HG03442 (cell line): ENCODE measurements around the gene NUAK1.

ENCODE experiments used
- ATAC-seq: cut with Tn5 transposase; IDR thresholded peaks from one replicate; pipeline ENCODE4 v1.9.1; 2021; ENCODE audit warnings: mild to moderate bottlenecking, moderate library complexity; ENCODE audit not compliant: unreplicated experiment

The NUAK1 gene

GRCh38 chr12:106113042-106113441 lies 25.7 kb downstream of the NUAK1 start:
- ATAC-seq, result no peak

DNA sequence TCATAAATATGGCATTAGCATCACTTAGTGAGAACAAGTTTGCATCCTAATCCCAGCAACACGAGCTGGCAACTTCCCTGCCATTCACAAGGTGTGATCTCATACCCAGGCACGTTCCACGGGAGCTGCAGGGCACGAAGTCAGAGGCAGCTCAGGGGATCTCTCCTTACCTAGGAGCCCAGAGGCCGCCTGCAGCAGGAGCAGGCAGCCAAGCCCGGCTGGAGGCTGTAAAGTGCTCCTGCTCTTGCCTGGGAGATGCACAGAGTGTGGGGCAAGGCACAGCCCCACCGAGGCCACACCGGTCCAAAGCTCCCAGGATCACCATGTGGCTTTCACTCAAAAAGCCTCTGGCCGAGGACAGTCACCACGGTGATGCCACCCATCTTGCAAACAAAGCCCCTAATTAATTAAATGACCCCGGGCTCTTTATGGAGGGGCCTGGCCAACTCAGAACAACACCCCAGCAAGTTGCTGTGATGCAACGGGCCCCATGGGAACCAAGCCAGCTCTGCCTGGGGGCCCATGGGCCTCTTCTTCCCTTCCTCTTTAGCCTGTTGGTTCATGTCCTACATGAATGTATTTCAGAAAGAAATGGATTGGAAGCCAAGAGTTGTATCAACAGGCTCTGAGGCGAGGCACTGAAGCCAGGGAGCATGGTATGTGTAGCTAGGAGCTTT lies 26.5 kb downstream of the NUAK1 start:
- ATAC-seq, result no peak

DNA sequence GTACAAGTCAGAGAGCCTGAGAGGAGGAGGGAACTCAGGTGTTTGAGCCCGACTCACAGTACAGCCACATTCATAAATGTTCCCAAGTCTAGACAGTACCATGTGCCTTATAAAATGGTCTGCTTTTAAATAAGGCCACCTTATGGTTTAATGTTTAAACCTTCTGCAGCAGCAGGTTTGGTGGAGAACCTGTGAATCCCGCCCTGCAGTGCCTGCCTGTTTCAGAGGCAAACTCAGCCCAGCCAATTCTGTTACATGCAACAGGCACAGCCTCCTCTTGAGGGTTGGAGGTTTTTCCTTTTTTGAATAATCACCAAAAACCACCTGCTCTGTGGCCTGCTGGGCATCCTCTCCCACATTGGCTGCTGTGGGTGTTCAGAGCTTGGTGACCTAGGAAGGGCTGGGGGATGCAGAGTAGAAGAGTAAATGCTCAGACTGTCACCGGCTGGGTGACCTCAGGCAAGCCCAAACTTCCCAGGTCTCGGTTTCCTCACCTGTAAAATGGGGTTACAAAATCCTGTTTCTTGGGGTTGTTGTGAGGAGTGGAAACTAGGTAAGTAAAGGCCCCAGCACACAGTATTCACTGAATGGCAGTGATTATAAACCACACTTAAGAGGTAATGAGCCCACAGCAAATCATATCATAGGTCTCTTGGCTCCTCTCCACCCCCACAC lies 28.0 kb downstream of the NUAK1 start:
- ATAC-seq, result no peak

DNA sequence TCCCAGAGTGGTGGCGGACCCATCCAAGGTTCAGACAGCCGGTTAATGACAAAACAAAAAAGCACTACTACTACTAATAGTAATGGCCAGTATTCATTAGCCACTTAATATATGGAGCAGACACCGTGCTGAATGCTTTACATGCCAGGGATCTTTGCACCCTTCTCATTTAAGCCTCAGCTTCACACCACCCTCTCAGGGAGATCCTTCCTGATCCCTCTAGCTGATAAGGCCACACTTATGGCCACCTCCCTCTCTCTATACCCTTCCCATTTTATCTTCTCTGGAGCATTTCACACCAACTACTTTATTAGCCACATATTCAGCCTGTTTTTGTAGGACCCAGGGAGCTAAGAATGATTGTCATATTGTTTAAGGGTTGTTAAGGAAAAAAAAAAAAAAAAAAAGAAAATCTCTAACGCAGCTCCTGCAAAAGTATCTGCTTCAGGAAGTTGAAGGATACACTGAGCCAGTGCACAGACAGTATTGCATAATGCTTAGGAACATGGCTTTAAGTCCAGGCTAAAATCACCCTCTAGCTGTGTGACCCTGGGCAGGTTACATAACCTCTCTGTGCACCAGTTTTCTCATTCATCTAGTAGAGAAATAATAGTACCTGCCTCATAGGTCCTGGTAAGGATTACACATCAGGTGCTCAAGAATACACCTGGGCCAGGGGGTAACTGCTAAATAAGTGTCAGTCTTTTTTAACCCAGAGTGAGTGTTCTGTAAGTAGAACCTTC lies 29.4 kb downstream of the NUAK1 start:
- no peak for ATAC-seq

DNA sequence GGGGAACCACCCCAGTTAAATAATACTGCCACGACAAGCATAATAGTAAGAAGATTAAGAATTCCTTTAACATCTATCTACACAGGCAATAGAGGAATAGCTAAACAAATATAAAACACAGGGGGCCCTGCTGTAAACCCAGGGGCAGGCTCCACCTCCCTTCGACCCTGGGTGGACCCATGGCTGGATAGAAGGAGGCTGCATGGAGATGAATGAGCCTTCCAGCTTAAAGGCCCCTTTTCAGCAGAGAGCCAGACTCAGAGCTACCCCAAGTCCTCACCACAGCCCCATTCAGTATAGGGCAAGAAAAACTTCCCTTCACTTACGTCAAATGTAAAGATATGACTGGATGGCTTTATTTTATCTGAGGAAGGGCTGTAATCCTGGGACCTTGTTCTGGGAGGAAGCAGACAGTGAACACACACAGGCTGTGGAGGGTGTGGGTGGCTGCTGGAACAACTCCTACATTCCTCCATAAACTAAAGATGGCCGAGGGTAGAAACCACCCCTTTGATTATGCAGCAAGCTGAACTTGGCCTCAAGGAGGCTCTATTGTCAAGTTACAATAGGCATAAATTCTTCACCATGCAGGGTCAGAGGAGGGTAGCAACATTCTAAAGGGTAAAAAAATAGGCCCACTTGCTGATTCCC lies 30.4 kb downstream of the NUAK1 start:
- no peak for ATAC-seq

- no peak for ATAC-seq
Observed at GRCh38 chr12:106107566-106107965, 31.2 kb downstream of the NUAK1 start.

- ATAC-seq, result no peak
Observed at GRCh38 chr12:106106892-106107291, 31.9 kb downstream of the NUAK1 start.

DNA sequence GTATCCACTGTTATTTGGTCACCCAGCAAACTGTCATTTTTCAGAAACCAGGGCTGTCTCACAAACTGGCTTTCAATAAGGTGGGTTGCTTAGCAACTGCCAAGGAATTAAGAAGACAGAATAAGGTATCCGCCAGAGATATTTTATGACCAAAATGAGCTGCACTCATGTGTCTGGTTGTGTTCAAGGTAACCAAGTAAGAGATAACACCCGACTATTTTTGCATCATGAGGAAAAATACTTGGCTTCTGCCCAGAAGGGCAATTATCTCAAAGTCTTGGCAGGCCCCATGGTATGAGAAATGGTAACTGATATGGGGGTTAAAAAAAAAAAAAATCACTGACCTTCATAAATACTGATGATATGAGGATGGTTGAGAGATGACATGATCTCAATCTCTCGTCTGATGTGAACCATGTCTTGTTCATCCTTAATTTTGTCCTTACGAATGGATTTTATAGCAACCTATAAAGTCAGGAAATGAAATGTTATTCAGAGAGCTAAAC lies 32.6 kb downstream of the NUAK1 start:
- no peak for ATAC-seq

DNA sequence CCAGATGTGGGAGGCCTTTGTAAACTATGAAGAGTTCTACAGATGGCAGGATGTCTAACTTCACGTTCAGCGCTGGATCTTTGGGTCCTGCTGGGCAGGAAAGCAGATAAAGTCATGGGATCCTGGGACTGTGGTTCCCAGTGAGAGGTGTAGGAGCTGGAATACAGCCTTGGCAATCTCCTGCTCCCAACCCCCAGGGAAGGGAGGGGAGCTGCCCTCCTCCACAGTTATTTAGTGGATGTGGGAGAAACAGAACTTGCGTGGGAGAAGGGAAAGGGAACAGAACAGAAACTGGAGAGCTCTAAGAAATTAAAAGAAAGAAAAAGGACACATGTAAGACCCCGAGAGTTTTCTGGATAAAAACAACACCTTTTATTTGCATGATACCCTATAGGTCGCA lies 37.0 kb downstream of the NUAK1 start:
- no peak for ATAC-seq

DNA sequence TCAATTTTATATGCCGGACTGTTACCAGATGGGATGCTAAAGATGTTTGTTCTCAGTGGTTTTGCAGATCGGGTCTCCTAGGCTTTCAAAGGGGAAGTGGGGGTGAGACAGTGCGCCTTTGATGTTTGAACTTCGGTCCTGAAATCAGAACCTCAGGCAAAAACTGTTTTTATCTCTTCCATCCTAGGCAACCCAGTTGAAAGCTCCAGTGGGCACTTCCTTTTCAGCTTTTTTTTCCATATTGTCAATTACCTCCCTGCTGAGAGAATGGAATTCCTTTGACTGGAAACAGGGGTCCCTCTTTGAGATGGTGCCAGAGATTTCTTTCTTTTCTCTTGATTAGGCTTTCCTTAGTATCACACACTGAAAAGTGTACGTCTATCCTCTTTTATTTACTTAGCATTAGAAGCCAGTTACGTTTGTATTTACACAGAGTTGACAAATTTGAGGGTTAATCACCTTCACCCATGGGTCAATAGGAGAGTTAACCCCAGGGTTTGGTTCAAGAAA lies 40.0 kb downstream of the NUAK1 start:
- no peak for ATAC-seq

GRCh38 chr12:106097011-106097410 lies 41.7 kb downstream of the NUAK1 start:
- ATAC-seq, result no peak

GRCh38 chr12:106096376-106096775 lies 42.4 kb downstream of the NUAK1 start:
- no peak for ATAC-seq

DNA sequence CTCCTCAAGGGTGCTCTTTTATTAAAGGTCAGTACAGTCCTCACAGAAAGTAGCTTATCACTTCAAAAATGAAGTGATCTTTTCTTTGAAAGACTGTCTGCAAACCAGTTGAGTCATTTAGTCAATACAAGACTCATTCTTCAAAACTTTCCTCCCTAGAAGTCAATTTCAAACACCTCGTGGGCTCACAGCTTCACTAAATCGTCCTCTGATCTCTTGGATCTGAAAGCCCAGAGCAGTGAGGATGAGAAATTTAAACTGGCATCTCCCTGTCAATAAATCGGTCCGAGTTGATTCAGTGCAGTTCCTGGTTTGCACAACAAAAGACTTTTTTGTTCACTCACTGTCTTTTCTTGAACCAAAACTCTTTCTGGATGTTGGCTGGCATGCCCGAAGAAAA lies 44.5 kb downstream of the NUAK1 start:
- no peak for ATAC-seq

DNA sequence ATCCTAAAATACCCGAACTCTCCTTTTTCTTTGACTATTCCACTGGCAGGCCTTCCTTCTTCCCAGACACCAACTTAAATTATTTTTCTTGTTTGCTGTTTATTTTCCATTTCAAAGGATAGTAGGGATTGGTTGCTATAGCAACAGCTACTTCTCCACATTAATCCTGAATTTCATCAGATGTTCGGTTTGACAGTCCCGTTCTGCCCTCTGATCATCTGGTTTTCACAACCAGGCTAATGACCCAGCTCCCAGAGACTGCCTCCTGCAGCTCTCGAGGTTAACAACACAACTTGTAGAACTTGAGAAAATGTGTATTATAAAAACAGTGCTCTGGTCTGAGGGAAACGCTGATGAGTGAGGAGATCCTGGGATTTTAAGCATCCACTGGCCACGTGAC lies 45.5 kb downstream of the NUAK1 start:
- no peak for ATAC-seq

DNA sequence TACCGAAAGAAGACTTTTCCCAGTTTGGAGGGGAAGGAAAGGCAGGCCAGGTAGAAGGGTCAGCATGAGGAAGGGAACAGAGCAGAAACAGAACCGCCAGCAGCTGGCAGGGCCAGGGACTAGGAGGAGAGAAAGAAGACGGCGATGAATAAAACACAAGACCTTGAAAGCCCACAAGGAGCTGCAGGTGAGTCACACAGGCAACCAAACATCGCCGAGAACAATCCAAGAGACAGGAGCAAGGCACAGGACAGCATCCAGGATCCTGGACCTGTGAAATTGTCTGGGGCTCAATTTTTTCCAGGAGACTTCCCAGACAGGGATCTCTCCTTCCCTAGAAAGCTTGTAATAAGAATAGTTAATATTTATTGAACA lies 47.3 kb downstream of the NUAK1 start:
- ATAC-seq, result no peak

- ATAC-seq, result no peak
Observed at GRCh38 chr12:106090591-106091445, 47.9 kb downstream of the NUAK1 start.

DNA sequence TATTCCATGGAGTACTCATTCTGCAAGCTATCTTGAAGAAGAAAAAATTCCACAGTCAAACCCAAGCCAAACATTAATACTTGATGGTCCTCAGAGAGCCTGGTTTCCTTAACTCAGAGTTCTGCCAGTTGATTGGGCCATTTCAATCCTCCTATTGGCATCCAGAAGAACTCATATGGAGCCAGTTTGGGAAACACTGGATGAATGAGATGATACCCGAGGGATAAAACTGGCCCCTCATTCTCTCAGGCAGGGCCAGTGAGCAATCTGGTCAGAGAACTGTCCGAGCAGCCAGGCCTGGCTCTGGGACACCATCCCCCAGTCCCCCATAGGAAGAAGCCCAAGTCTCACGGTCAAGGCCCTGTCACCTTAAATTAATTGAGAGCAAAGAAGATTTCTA lies 48.8 kb downstream of the NUAK1 start:
- ATAC-seq, result no peak

- no peak for ATAC-seq
Observed at GRCh38 chr12:106088811-106089485, 49.8 kb downstream of the NUAK1 start.

- no peak for ATAC-seq
Observed at GRCh38 chr12:106088246-106088808, 50.4 kb downstream of the NUAK1 start.
